SU-DHL-6 (cell line): ENCODE measurements around the gene EVC2.

Experiments
- CTCF ChIP-seq: fragments of 200-600 bp; sonication (generic); IDR thresholded peaks from one replicate; pipeline ENCODE4 v1.5.1; 2017; ENCODE audit warnings: antibody characterized with exemption, mild to moderate bottlenecking, low read length, moderate library complexity; ENCODE audit not compliant: insufficient read depth, poor library complexity, severe bottlenecking
- EZH2phosphoT487 ChIP-seq: fragments of 200-600 bp; sonication (generic), shearing (Covaris generic); conservative IDR thresholded peaks from 2 replicates; pipeline ENCODE4 v1.6.1; 2018; ENCODE audit warnings: mild to moderate bottlenecking, antibody characterized with exemption, low read length, moderate library complexity, mixed read lengths

- TF ChIP-seq EZH2phosphoT487 (no peak), CTCF (no peak)
Observed at GRCh38 chr4:5754529-5754881, 46.1 kb upstream of the EVC2 start.
